ENCODE measurements around the gene ARHGAP6.

GRCh38 chrX:11334165-11334564 lies 331.6 kb downstream of the ARHGAP6 start:
- TF ChIP-seq, protein P1, sequence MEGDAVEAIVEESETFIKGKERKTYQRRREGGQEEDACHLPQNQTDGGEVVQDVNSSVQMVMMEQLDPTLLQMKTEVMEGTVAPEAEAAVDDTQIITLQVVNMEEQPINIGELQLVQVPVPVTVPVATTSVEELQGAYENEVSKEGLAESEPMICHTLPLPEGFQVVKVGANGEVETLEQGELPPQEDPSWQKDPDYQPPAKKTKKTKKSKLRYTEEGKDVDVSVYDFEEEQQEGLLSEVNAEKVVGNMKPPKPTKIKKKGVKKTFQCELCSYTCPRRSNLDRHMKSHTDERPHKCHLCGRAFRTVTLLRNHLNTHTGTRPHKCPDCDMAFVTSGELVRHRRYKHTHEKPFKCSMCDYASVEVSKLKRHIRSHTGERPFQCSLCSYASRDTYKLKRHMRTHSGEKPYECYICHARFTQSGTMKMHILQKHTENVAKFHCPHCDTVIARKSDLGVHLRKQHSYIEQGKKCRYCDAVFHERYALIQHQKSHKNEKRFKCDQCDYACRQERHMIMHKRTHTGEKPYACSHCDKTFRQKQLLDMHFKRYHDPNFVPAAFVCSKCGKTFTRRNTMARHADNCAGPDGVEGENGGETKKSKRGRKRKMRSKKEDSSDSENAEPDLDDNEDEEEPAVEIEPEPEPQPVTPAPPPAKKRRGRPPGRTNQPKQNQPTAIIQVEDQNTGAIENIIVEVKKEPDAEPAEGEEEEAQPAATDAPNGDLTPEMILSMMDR (conservative IDR thresholded peaks at IDR 0.05), result no peak
- no peak for TF ChIP-seq ZFX (IDR thresholded peaks at IDR 0.05)

Data from C4-2B (cell line).